ENCODE results near the gene BOD1. TPM values are rescaled to one million over a fixed set of nuclear protein-coding genes. Genes with fewer than 3 reads are reported as not detected.

The BOD1 gene
- total RNA-seq, 1 donor: 68.9 TPM

DNA sequence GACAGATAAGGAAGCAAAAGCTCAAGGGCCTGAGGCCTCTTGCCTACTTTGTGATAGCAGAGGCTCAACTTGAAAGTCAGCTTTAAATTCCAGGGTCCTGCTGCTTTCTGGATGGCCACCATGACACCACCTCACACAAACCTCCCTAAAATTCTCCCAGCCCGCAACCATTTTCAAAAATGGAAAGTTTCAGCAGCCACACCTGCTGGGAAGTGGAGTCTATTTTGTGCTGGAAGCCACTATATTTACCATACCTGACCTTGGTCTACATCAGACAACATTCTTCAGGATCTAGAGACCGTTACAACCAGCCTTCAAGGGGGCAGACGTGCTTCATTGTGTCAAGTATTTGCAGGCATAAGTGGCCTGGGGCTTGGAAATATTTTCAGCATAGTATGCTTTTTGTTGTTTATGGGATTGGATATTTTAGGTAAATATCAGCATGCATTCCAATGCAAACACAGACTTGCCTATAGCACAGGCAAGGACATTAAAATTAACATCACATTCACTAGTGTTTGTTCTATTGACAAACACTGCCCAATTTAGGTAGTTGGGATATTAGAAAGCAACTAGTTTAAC, 50.9 kb downstream of the BOD1 start:
- DNase-seq (ENCODE audit: low read depth): no peak
- H3K4me3 ChIP-seq (ENCODE audit: low read depth, low read length): no peak overlapping the region
- TF ChIP-seq, protein P1, sequence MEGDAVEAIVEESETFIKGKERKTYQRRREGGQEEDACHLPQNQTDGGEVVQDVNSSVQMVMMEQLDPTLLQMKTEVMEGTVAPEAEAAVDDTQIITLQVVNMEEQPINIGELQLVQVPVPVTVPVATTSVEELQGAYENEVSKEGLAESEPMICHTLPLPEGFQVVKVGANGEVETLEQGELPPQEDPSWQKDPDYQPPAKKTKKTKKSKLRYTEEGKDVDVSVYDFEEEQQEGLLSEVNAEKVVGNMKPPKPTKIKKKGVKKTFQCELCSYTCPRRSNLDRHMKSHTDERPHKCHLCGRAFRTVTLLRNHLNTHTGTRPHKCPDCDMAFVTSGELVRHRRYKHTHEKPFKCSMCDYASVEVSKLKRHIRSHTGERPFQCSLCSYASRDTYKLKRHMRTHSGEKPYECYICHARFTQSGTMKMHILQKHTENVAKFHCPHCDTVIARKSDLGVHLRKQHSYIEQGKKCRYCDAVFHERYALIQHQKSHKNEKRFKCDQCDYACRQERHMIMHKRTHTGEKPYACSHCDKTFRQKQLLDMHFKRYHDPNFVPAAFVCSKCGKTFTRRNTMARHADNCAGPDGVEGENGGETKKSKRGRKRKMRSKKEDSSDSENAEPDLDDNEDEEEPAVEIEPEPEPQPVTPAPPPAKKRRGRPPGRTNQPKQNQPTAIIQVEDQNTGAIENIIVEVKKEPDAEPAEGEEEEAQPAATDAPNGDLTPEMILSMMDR (IDR thresholded peaks at IDR 0.05; ENCODE audit: insufficient read depth, low read length): no peak

DNA sequence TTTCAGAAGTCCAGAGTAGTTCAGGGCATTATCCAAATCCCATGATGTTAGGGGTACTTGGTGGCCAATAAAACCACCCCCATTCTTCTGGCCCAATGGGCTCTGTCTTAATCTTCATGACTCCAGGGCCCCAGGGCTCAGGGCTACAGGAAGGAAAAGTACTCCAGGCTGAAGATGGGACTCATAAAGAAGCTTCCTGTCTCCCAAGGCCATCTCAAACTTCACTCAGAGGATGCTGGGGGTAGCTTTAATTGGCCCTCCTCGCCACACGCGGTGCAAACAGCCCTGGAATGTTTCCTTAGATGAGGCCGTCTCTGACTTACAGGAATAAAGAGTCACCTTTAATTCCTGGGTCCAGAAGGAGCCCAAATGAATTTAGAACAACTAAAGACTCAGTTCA, 52.3 kb downstream of the BOD1 start:
- TF ChIP-seq, protein P1 (IDR thresholded peaks at IDR 0.05; ENCODE audit: insufficient read depth, low read length): no peak
- DNase-seq (ENCODE audit: low read depth): no peak
- no peak overlapping the region for H3K4me3 ChIP-seq (ENCODE audit: low read depth, low read length)

DNA sequence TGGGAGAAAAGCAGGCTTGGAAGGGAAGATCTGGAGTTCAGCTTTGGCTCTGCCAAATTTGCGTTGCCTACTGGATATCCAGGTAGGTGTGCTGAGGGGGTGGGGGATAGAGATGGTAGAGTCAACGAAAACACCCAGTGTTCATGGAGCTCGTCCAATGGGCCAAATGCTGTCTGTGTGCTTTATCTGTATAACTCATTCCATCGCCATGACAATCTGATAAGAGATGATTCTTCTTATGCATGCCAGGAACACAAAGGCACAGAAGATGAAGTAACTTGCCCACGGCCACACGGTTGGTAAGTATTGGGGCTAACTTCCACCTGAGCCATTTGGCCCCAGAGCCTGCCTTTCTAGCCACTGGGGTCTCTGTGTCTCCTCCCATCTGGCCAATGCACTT, 53.2 kb downstream of the BOD1 start:
- TF ChIP-seq, protein P1 (IDR thresholded peaks at IDR 0.05; ENCODE audit: insufficient read depth, low read length): no peak
- H3K4me3 ChIP-seq (ENCODE audit: low read depth, low read length): no peak overlapping the region
- DNase-seq (ENCODE audit: low read depth): peak; percentile 43

DNA sequence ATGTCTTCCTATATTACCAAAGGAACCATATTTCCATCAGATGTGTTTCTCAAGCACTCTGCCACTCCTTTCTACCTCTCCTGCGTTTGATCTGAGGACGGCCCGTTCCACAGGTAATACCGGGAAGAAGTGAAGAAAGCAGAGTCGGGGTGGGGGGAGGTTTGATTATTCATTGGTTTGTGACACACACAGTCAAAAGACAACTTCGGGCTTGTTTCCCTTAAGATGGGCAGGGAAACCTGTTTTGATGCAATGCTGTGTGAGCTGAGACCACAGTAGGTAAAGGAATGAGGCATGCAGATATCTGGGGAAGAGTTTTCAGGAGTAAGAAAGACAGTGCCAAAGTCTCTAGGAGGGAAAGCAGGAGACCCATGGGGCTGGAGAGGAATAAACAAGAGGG, 54.0 kb downstream of the BOD1 start:
- TF ChIP-seq, protein P1 (IDR thresholded peaks at IDR 0.05; ENCODE audit: insufficient read depth, low read length): no peak
- DNase-seq (ENCODE audit: low read depth): no peak
- H3K4me3 ChIP-seq (ENCODE audit: low read depth, low read length): no peak overlapping the region

Data from fibroblast of the aortic adventitia (primary cell).